CD4-positive, alpha-beta T cell treated with Interleukin-12 subunit alpha and Interleukin-12 subunit beta, for 1 hour (primary cell): ENCODE results near the gene FEZF1.

Source experiments
- DNase-seq: peaks from one replicate; pipeline ENCODE4 v3.0.0-alpha.2; 2020

The FEZF1 gene

DNA sequence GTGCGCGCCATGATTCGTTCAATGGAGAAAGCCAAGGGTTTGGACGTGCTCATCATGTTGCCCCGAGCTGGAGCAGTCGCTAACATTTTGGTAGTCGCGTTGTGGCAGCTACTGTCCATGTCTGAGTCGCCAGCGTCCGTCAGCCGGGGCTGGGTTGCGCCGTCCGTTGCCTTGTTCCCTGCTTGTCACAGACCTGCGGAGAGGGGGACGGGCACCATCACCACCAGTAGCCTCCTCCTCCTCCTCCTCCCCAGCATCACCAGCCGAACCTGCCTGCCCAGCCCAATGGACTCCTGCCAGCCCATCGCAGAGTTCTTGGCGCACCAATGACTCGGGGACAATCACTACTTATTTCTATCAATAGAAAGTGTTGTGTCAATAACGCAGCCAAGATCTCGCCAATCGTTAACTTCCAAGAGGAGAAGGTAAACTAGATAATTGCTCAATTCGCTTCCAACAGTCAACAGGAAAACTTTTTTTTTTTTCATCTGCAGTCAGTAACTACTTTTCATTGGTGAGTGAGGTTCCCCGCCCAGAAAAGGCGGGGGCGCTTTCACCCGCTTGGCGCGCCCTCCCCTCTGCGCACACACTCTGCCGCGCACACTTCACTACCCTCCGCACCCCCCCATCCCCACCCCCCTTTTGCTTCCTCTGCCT, at the start of gene FEZF1:
Gene FEZF1, minus strand, starts transcription at position 432 of the 657 bp plus-strand sequence. Its CDS starts 313 bp downstream, at position 119.
- no peak for DNase-seq

- DNase-seq: no peak
Observed at GRCh38 chr7:122352454-122352853, 47.9 kb upstream of the FEZF1 start.

DNA sequence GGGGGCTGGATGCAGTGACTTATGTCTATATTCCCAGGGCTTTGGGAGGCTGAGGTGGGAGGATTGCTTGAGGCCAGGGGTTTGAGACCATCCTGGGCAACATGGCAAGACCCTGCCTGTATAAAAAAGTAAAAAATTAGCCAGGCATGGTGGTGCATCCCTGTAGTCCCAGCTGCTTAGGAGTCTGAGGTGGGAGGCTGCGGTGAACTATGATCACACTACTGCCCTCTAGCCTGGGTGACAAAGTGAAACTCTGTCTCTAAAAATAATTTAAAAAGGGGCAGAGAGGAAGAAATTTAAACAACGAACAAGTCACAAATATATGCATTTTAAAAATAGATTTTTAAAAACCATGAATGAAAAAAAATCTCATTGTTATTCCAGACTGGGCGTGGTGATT, 46.2 kb upstream of the FEZF1 start:
- no peak for DNase-seq

GRCh38 chr7:122344303-122344620, 39.7 kb upstream of the FEZF1 start:
- DNase-seq: no peak

DNA sequence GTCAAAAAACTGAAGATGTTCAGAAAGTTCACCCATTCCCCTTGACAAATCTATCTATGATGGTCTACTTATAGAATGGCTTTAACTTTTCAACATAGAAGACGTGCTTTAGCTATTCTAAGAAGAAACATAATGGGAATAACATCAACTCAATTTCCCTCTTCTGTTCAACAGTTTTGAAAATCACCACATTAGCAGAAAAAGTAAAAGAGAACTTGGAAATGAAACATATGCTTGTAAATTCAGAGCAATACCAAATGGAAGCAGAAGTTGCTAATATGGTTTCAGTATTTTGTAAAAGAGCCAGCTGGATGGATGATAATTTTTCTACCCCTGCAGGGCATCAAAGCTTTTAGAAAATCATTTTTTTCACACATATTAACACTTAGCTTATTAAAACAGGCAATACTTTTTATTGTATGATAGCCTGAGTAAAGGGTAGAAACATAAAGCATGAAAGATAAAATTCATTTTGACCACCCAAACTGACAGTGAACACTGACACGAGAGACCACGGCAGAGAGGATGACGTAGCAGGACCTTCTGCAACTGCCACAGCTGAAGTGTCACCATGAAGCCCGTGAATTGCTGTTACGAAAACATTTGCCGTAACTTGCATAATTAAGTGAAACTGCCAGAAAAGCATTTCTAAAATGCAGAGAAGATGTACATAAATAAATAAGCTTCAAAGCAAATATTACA, 39.2 kb upstream of the FEZF1 start:
- no peak for DNase-seq

GRCh38 chr7:122340427-122340826, 35.9 kb upstream of the FEZF1 start:
- no peak for DNase-seq

DNA sequence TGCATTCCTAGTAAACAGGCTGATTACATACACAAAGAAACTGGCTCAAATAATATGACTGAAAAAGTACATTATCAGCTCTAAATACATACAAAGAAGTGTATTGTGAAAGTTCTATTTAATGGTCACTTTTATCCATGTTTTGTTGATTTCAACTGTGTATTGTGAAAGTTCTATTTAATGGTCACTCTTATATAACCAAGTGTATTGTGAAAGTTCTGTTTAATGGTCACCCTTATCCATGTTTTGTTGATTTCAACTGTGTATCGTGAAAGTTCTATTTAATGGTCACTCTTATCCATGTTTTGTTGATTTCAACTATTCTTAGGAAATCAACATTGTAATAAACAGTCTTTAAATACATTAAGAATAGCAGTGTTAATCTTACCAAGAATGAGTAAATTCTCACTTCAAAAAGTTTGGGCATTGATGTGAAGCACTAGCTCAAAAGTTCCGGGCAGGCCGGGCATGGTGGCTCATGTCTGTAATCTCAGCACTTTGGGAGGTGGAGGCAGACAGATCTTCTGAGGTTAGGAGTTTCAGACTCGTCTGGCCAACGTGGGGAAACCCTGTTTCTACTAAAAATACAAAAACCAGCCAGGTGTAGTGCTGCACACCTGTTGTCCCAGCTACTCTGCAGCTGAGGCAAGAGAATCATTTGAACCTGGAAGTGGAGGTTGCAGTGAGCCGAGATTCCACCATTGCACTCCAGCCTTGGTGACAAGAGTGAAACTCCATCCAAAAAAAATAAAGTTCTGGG, 34.8 kb upstream of the FEZF1 start:
- no peak for DNase-seq

GRCh38 chr7:122337011-122337410, 32.5 kb upstream of the FEZF1 start:
- DNase-seq: no peak

DNA sequence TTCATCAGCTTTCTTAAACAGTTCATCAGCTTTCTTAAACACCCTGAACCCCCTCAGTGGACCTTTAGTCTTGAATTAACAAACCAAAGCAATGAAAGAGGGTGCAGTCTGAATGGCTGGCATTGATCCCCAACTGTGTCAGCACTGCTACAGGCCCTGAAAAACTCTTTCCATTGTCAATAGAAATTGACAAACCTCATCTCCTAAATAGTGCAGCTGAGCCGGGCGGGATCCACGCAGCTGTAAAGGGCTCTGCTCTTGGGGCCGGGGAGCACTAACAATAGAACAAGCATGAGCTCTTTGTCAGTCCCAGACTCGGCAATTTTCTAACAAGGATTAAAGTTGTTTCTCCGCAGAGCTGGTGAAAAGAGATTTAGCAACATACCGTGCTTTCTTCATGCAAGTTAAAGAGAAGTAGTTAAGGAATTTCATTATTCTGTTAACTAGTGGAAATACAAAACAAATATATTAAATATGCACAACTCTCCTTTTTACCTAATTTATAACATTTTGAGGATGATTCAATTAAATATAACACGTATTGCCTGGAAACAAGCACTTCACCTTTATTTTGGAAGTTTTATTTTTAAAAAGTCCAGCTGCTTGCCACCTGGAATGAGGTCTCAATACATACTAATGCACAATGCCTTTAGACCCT, 24.7 kb upstream of the FEZF1 start:
- DNase-seq: no peak

DNA sequence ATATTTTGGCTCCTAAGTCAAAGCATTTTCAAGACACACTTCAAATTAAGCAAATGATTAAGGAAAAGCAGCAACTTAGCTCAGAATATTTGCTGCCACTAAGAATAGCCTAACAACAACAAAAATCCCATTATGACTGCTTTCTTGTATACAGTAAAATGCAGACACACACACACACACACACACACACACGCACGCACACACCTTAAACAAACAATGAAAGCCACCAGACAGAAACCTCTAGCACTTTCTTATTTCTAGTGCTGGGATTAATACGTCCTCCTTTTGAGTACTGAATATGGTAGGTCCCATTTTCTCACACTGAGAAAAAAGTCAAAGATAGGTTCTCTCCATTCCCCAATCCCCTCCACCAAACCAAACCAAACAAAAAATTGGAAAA, 23.4 kb upstream of the FEZF1 start:
- no peak for DNase-seq

DNA sequence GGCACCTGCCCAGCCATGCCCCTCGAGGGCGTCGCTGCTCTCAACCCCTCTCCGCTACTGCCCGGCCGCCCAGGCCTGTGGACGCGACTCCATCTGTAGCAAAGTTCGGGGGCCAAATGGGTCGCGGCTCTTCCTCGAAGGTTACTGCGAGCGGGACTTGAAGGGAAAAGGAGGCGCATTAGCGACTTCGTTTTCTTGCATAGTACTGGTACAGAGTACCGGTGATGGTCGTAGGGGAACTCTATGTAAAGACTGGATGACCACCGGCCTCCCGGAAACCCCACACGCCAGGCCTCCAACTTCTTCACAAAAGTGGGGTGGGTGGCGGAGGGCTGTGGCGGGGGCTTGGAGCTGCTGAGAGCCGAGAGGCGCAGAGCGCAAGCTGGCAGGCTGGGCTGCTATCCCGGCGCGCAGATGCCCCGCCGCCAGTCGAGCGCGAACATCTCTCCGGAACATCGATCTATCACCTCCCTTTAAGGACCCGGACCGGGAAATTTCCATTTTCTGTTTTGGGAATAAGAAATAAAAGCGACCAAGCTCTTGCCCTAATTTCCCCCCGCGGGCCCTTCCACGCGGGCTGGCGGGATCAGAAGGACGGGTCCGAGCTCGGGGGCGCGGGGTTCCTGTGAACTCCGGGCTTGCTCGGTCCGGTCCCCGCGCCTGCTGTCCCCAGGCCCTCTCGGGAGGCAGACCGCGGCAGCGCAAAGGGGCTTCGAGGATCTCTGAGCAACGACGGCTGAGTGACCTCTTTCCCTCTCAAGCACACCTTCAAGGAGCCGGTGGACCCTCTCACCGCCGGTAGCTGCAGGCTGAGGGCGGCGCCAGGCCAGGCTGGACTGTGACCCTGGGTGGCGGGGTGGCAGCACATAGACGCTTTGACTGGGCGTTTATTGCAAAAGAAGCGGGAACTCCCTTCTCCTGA, 12.2 kb upstream of the FEZF1 start:
- no peak for DNase-seq

GRCh38 chr7:122315507-122316466, 11.2 kb upstream of the FEZF1 start:
- DNase-seq: no peak

- no peak for DNase-seq
Observed at GRCh38 chr7:122314284-122314683, 9.7 kb upstream of the FEZF1 start.

- DNase-seq: no peak
Observed at GRCh38 chr7:122312789-122313188, 8.2 kb upstream of the FEZF1 start.

DNA sequence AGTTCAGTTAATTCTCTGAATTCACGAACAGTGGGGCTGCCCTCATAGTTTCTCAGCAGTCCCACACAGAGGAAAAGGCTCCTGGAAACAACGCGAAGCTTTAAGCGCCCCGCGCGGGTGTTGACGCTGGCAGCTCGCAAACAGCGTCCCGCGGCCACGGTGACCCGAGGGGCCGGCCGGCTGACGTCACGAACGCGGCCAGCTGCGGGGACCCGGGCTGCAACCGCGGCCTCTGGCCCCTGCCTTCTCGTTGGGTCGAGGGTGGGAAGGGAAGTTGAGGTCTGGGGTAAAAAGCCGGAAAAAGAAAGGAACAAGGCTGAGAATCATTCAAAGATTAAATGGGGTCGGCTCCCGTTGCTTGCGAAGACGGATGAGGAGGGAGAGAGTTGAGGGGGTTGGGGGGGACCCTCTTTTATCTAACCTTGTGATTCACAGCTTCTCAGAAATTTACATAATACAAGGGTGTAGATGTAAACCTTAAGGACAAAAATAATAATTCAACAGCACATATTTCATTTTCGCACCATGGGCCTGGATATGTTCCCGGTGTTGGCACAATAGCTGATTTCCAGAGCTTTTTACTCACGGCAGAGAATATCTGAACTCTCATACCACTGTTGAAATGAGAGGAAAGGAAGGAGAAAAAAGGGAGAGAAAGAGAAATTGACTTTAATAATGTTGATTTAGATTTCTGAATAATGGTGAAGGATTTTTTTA, 7.3 kb upstream of the FEZF1 start:
- no peak for DNase-seq

GRCh38 chr7:122311050-122311700, 6.6 kb upstream of the FEZF1 start:
- DNase-seq: no peak

DNA sequence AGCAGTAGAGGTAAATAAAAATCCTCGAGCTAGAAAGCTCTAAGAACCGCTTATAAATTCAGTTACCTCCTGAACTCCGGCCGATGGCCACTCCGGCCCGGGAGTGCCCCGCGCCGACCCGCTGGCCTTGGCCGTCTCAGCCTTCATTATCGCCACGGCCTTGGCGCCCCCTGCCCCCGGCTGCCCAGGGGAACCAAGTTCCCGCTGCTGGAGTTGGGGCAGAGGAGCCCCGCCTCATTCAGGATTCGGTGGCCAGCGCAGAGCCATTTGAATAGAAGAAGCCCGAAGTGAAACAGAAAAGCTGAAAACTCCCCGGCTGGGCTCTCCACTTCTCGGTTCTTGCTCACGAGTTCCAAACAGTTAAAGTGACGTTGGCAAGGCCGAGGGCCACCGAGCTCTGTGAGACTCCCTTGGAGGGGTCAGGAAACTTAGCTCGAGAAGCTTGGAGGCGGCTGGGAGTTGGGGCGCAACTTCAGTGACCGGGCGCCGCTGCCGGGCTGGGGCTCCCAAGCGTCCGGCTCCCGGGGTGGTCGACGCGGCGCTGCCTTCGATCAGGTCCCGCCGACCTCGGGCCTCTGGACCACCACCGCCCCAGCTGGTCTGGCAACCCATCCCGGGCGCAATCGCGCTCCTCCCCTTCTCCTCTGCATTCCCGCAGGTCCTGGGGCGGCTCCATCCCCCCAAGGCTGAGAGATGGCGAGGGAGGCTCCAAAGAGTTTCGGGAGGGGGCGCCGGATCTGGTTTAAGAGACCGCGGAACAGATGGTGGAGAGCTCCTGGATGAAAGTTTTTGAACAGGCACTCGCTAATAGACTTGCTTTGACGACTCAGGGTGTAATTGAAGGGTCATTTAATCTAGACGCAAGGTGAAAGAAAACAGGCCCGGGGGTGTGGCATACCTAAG, 5.8 kb upstream of the FEZF1 start:
- DNase-seq: no peak

DNA sequence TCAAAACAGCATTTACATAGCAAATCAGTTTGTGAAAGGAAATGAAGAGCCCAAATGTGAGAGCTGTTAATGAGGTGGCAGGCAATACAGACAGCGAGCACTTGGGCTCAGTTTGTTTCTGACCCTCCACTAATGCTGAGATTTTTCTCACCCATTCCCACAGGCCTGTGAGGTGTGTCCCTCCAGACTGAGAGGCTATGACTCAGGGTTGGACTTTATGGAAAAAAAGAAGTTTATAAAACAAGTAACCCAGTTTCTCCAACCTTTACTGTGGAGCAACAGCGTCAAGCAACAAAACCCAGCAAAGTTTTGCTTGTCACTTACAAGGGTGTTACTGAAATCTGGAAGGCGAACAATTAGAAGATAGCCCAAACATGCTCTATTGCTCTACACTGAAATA, 4.9 kb upstream of the FEZF1 start:
- DNase-seq: no peak

GRCh38 chr7:122307228-122307621, 2.7 kb upstream of the FEZF1 start:
- DNase-seq: no peak
